MM.1S (cell line): ENCODE results near the gene ZFYVE26.

Experiments used
- CTCF ChIP-seq: fragments of 300-600 bp; sonication (generic); IDR thresholded peaks from 2 replicates; pipeline ENCODE4 v1.5.1; 2016; ENCODE audit warnings: antibody characterized with exemption, low read length, mixed read lengths
- EZH2 ChIP-seq: fragments of 300-600 bp; sonication (generic); optimal IDR thresholded peaks from 2 replicates; pipeline ENCODE3; 2017; ENCODE audit warnings: low read depth, mild to moderate bottlenecking, antibody characterized with exemption, low read length, mixed read lengths
- EZH2phosphoT487 ChIP-seq: fragments of 300-600 bp; sonication (generic); IDR thresholded peaks from 2 replicates; pipeline ENCODE4 v1.6.1; 2018; ENCODE audit warnings: antibody characterized with exemption, low read length

- no peak for TF ChIP-seq EZH2phosphoT487
- TF ChIP-seq CTCF: no peak
- no peak for TF ChIP-seq EZH2
These were observed 35.5 kb upstream of the ZFYVE26 start for GRCh38 chr14:67851785-67852410.
